CD4-positive, alpha-beta T cell treated with Interleukin-17A for 4 hours (primary cell): ENCODE measurements around the gene MVK.
"Not testable (repeated sequence)": the region's sequence is repeated elsewhere in the genome, so short reads cannot be mapped to it uniquely, and the experiment has no call there.

ENCODE experiments used
- DNase-seq: peaks from one replicate; pipeline ENCODE4 v3.0.0-alpha.2; 2020; ENCODE audit warnings: mixed read lengths

Gene MVK

DNA sequence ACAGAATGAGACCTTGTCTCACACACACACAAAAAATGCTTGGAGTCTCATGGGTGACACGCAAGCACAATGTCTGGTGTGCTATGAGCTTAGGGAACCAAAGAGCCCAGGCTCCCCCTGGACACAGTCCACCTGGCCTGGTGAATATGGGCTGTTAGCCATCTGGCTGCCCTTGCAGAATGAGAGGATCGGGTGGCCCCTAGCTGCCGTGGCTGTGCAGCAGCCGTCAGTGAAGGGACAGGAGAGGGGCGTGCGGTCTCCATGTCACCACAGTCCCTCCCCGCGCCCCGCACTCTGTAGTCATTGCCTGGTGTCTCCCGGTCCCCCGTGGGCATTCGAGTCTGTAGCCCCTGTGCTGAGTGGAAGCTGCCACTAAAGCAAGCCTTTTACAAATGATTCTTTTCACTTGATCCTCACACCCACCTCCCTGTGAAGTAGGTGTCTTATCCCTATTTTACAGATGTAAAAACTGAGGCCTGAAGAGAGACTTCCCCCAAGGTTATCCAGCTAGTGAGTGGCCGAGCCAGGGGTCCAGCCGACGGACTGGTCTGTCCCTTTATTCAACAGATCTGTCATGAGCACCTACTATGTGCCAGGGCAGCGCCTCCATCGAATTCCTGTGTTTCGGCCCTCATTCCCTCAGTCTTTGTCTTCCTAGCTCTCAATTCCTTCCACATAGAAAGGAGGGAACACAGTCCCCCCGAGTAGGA lies 18.8 kb downstream of the MVK start:
- no peak for DNase-seq

DNA sequence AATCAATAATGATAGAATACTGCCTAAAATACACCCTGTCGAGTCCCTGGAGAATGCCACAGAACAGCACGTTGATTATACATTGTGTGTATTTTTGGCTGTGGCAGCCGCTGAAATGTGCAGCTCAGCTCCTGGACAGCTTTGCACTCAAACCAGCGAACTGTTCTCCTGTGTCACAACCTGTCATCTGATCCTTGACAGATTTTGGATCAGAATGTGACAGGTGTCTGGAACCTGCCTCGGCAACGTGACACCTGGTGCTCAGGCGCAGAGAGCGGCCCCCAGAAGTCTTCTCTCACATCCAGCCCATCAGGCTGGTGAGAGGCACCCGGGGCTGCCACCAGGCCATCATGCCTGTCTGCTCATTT lies 19.3 kb downstream of the MVK start:
- DNase-seq, result no peak

DNA sequence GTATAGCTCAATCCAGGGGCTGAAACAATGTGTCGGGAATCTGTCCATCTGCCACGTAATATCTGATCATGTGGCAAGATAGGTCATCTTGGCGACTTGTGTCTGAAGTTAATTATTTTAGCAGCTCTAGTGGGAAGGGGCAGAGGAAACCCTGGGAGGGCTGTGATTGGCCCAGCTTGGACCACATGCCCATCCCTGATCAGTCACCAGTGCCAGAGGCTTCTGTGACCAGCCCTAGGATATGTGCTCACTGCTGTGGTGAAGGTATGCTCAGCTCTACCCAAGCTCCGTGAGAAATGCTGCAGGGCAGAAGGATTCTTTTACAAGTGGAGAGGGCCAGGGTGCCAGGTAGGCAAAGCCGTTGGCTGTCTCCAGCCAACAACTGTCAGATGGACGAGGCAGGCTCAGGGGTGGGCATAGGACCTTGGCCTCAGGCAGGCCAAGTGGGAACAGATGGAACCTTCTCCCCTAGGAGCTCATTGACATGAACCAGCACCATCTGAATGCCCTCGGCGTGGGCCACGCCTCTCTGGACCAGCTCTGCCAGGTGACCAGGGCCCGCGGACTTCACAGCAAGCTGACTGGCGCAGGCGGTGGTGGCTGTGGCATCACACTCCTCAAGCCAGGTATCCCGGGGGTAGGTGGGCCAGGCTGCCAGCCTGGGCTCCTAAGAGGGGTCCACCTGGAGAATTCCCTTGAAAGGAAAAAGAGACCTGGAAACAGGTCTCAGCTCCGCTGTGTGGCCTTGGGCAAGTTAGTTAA lies 21.1 kb downstream of the MVK start:
- DNase-seq, result no peak

DNA sequence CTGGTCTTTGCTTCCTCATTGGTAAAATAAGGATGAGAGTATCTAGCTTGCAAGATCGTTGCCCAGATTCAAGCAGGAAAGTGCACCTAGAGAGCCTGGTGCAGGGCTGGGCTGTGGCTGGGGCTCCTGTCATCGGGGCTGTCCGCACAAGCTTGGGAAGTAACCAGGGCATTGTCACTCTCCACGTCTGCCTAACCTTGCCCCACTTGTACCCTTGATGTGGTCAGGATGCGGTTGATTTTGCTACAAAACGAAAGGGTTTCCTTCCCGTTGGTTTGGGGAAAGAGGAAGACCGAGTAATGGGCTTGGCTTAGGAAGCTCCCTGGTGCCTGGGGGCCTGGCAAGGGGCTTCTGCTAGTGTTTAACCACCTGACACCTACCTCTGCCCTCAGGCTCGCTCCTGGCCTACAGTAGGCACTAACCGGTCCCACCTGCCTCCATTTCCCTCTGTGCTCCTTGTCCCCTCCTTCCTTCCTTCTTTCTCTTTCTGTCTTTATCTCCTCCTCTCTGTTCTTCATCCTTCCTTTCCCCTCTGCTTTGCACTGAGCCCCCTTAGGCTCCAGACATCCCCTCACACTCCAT lies 21.8 kb downstream of the MVK start:
- peak; percentile 12 for DNase-seq

DNA sequence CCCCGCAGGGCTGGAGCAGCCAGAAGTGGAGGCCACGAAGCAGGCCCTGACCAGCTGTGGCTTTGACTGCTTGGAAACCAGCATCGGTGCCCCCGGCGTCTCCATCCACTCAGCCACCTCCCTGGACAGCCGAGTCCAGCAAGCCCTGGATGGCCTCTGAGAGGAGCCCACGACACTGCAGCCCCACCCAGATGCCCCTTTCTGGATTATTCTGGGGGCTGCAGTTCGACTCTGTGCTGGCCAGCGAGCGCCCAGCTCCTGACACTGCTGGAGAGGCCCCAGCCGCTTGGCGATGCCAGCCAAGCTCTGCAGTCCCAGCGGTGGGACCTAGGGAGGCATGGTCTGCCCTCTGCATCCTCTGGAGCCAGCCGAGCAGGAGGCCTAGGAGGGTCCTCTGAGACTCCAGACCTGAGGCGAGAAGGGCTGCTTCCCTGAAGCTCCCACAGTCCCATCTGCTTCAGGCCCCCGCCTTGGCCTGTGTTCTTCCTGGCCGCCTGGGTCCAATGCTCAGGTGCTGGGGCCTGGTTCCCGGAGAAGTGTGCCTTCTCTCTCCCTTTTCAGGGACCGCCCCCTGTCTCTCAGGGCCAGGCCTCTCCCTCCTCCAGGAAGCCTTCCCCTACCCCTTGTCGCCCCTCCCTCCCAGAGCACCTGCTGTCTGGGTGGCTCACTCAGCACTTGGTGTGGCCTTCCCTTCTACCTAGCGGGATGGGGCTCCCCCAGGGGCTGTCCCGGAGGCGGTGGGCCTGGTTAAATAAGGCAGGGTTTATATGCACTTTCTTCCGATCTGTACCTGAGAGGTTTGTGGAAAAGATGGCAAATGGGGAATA lies 23.0 kb downstream of the MVK start:
- no peak for DNase-seq

DNA sequence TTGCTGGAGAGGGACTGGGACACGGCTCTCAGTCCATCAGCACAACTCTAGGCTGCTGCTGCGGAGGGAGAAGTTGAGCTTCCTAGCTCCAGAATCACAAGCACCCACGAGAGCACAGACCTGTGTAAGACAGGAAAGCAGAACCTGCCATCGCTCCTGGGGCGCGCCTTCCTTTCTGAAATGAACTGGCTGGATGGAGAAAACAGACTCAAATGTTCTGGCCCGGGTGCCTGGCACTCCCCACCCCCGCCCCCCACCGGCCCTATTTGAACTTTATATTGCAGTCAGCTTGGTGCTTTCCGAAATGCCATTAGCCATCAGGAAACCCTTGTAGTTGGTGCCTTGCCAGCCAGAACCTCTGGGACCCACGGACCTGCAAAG lies 23.8 kb downstream of the MVK start:
- no peak for DNase-seq

DNA sequence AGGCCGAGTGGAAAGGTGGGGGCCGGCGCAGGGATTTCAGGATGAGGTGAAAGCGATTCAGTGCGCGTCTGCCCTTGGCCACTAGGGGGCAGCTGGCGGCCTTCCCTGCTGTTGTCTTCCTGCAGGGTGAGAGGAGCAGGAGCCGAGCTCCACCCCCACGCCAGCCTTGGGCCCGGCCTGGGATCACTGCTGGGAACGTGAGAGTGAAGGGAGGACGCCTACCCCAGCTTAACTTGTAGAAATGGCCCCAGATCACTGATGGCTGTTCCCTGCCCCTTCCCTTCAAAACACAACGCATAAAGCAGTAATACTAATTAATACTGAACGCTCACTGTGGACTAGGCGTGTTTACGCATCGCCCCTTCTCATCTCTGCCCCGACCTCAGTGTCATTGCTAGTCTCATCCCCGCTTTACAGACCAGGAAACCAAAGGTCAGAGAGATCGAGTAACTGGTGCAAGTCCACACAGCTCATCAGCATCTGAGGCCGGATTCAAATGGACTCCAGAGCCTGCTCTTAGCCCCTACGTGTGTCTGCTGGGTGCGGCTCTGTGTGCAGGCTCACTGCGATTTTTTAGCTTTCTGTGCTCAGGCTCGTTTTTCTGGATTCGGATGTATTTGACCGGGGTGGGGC lies 24.3 kb downstream of the MVK start:
- DNase-seq, result peak; percentile 74

DNA sequence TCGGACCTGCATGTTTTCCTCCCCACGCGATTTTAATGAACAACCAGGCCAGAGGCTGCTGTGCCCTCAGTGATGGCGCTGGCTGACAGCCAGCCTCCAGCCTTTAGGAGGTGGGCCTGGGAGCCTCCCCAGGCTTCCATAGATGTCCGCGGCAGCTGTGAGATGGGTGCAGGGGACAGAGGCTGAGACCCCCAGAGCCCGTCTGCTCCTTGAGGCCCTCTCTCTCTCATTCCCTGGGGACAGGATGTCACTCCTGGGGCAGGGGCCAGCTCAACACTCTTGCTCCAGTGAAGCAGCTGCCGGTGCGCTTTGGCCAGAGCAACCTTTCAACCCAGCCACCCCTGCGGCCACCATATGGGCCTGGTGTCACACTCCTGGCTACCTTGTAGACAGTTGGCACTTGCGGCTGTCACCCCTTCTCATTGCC lies 24.8 kb downstream of the MVK start:
- no peak for DNase-seq

DNA sequence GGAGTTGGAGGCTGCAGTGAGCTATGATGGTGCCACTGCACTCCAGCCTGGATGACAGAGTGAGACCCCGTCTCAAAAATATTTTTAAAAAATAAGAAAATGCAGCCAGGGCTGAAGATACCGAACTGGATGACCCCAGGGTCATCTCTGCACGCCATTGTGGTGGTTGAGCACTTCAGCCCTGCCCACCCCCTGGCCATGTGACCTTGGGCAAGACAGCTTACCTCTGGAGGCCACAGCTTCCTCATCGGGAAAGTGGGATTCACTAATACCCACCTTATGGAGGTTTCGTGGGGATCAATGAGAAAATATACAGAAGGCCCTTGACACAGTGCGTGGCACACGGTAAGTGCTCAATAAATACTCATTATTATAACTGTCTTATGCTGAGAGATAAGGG lies 25.5 kb downstream of the MVK start:
- no peak for DNase-seq

DNA sequence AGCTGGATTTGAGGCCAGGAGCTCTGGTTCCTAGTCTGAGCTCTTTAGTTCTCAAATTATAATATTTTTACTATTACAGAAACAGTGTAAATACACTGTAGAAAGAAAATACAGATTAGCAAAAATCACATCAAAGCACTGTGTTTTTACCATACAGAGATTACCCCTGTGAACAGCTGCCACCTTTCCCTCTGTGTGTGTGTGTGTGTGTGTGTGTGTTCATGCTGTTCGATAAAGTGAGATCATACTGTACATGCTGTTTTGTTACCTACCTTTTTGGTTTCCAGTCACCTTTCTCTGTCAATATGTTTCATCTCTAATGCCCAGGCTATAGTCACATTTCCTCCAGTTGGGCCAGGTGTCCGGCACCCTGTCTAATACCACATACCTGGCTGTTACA lies 26.9 kb downstream of the MVK start:
- DNase-seq, result no peak

DNA sequence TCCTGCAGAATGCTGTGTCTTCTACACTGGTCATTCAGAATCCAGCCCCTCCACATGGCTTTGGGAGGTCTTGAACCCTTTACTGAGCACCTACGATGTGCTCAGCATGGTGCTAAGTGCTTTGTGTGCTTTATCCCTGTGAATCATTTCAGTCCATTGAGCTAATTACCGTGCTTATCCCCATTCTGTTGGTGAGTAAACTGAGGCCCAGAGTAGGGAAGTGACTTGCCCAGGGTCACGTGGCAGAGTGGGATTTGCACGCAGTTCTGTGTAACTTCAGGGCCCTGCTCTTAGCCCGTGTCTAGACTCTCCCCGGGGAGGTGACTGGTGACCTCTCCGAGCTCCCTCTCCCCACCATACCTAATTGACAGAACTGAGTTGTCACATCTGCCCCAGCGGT lies 27.4 kb downstream of the MVK start:
- no peak for DNase-seq

DNA sequence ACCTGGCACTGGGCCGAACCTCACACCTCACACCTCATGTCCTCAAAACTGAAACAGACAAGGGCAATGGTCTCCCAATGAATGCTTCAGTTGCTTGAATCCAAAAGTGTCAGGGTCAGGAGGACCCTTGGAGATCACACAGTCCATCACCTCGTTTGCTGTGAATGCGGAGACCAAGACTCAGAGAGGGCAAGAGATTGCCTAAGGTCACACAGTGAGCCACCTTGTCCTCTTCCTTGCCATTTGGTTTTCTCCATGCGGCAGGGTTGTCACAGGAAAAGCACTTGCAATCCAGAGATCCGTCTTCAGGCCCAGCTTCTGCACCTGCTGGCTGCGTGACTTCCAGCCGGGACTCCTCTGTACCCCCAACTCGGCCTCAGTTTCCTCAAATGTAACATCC lies 28.0 kb downstream of the MVK start:
- DNase-seq, result no peak

DNA sequence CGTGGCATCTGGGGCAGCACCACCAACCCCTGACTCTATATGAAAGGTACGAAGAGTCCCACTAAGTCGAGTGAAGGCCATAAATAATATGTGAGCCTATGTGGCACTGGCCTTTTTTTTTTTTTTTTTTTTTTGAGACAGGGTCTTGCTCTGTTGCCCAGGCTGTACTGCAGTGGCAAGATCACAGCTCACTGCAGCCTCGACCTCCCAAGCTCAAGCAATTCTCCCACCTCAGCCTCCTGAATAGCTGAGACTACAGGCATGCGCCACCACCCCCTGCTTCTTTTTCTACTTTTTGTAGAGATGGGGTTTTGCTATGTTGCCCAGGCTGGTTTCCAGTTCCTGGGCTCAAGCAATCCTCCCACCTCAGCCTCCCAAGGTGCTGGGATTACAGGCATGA lies 28.5 kb downstream of the MVK start:
- DNase-seq, result not testable (repeated sequence)

DNA sequence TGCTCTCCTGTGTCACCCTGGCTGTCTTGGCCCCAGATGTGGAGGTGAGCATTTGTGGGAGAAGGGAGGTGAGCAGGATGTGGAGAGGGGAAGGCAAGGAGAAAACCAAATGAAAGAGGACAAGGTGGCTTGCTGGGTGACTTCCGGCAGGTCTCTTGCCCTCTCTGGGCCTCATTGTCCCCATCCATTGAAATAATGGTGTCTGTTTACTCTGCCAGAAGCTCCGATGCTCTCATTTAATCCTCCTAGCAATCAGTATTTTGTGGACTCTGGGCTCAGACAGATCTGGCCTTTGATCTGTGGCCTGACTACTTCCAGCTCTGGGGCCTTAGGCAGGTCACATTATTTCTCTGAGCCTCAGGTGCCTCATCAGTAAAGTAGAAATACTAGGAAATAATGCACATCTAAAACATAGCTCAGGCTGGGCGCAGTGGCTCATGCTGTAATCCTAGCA lies 30.6 kb downstream of the MVK start:
- DNase-seq, result no peak

DNA sequence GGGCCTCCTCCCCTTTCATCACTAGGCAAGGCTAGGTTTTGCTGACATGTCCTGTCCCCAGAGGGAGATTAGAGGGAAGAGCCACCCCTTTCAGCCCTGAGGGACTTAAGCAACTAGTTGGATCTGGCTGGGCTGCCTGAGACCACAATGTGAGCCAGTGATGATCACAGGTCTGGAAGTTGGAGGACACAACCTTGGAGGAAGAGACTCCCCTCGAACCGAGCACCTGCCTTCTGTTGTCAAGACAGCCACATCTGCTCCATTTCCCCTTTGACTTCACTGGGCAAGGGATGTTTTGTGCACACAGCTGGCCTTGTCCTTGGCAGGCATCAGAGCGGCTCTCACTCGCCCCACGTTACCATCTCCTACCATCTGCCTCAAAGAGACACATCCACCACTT lies 31.4 kb downstream of the MVK start:
- DNase-seq, result no peak

DNA sequence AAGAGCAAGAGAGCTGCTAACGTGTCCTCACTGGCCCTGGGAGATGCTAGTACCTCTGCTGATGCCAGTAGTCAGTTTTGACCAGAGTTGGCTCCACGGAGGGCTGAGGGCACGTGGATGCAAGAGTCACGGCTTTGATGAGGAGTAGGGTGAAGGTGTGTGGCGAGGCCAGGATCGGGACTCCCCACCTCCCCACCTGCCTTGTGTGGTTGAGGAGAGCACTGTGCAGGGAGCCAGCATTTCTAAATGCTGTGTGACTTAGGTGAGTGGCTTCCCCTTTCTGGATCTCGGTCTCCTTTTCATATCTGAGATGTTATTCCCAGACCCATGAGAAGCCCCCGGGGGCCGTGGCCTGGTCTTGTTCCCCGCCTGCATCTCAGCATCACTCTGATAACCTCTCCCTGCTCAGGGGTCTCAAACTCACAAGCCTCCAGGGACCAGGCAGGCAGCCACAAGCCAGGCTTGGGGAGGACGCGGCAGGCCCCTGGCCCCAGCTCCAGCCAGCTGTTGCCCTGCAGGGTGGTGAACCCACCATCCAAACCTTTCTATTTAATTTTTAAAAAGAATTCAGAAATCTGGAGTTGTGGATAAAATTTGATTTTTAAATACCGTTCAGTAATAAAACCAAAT lies 32.1 kb downstream of the MVK start:
- no peak for DNase-seq

DNA sequence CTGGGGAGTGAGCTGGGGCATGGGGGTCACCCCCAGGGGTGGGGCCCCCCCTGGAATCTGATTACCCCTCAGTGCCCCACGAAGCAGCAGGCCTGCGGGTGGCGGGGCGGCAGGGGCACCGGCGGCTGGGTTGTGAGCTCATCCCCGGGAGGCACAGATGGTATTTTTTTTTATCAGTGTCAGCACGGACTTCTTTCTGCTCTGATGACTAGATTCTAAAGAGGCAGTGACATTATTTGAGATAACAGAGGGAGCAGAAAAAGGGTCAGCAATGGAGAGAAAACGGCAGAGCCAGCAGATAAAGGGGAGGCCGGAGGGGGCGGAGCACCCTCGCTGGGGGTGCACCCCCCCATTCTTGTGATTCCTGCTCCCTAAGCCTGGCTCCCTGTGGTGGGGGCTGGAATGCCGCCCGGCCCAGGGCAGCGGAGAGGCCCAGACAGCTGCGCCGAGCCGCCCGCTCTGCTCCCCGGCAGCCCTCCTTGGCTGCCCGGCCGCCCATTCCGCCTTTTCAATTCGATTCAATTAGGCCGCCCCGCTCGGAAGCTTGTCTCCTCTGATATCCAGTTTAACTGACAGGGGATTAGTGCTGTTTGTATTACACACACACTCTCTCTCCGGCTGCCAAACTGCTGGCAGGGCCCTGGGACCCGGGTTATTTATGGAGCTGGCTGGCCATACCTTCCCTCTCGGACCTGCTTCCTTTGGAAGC lies 32.9 kb downstream of the MVK start:
- DNase-seq, result no peak

DNA sequence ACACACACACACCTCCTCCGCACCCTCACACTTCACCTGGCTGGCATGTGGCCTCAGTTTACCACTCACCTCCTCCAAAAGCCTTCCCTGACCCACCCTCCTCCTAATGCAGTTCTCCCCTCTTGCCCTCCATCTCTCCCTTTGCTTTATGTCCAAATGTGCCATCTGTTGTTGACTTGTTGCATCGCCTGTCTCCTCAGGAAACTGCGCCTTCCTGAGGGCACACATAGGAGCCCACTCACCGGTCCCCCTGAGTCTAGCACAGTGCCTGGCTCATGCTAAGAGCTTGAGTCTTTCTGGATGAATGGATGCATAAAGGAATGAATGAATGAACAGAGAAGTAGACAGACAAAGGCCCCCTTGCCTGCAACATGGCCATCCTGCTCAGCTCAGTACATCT lies 34.0 kb downstream of the MVK start:
- no peak for DNase-seq

DNA sequence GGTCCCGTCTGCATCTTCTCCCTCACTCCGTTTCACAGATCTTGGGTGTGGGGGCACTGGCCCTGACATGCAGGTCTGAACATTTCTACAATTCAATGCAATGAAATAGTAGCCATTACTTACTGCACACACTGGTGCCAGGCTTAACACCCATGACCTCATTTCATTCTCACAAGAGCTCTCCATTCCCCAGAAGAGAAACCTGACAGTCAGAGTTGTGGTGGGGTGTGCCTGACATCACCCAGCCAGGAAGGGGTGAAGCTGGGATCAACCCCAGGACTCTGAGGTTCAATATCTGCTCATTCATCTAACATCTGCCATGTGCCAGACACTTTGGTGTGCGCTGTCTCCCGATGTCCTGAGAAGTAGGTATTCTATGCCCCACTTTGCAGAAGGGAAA lies 34.7 kb downstream of the MVK start:
- DNase-seq, result no peak

DNA sequence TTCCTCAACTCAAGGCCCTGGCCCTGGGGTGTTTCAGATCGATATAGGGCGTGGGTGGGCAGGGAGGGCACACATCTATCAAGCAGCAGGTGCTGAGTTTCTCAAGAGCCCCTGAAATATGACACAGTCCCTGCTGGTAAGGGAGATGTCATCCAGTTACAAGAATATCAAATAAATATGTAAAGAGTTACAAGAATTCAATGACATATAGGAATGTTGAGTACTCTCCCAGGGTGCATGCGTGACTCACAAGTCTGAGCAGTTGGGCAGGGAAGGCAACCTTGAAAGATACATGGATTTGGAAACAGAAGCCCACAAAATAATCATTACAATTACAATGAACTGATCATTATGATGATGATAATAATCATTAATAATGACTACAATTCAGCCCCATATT lies 35.2 kb downstream of the MVK start:
- DNase-seq, result no peak

DNA sequence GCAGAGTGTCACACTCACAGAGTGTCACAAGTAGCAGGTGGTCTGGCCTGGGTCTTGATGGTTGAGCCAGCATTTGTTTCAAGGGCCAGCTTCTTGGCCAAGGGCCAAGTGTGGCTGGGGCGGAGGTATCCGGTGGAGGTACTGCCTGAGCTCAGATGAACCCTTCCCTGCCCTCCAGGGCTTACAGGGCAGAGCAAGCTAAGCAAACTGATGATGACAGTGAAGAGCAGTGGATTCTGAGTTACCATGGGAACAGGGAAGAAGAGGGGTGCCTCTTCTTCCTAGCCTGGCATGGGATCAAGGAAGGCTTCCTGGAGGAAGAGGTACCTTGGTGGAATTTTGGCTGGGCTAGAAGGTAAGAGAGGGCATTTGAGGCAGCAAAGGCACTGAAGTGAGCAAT lies 35.7 kb downstream of the MVK start:
- no peak for DNase-seq

DNA sequence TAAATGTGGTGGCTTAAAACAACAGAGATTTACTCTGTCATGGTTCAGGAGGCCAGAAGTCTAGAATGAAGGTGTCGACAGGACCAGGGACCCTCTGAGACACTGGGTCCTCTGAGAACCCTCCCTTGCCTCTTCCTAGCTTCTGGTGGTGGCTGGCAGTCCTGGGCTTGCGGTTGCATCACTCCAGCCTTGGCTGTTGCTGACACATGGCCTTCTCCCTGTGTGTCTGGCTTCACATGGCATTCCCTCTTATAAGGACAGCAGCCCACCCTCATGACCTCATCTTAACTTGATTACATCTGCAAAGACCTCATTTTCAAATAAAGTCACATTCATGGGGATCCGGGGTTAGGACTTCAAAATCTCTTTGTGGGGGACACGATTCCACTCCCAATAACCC lies 36.9 kb downstream of the MVK start:
- DNase-seq, result no peak
